ENCODE results near the gene SGTA. TPM values are rescaled to one million over a fixed set of nuclear protein-coding genes. Genes with fewer than 3 reads are reported as not detected.

The SGTA gene
- total and polyA plus RNA-seq, 2 experiments from 2014 or later, result 71.6 to 102 TPM

GRCh38 chr19:2780284-2780683 lies 2.8 kb downstream of the SGTA start:
- H3K4me1 ChIP-seq (ENCODE audit: insufficient read depth), result peaks cover 9% of the 10 kb centered on the region
- ATAC-seq (no peak), DNase-seq (ENCODE audit: low spot score) (no peak)
- Mint-ChIP-seq H3K4me3 (peak overlapping the region; percentile 5; the same call in 1 of the 3 replicates), H3K4me1 (peaks cover 18% of the 10 kb centered on the region), H3K27ac (no peak overlapping the region), H3K36me3 (ENCODE audit: low read depth) (peaks cover 30% of the 10 kb centered on the region), H3K9me3 (peaks cover 4% of the 10 kb centered on the region; the same call in 1 of the 3 replicates), H3K27me3 (ENCODE audit: insufficient read depth, low read depth, poor library complexity) (peaks cover 9% of the 10 kb centered on the region)
- H3K4me3 ChIP-seq, result no peak overlapping the region
- H3K27me3 ChIP-seq (ENCODE audit: insufficient read depth), result no peaks in the 10 kb centered on the region
- peaks cover 65% of the 10 kb centered on the region for H4K20me1 ChIP-seq (replicated peaks; ENCODE audit: insufficient read depth)
- no peak overlapping the region for H2AFZ ChIP-seq
- no peaks in the 10 kb centered on the region for H3K9me2 ChIP-seq (ENCODE audit: insufficient read depth)
- peaks cover 77% of the 10 kb centered on the region for H3K79me2 ChIP-seq (replicated peaks; ENCODE audit: insufficient read depth)
- TF ChIP-seq JUNB (IDR thresholded peaks at IDR 0.05; ENCODE audit: unreplicated experiment), result no peak
- no peak for TF ChIP-seq EZH2 (IDR thresholded peaks at IDR 0.05; ENCODE audit: low read depth, unreplicated experiment)
- TF ChIP-seq NANOG (IDR thresholded peaks at IDR 0.05; ENCODE audit: borderline replicate concordance), result no peak
- no peak for TF ChIP-seq CREB1 (CRISPR knock-in tag; IDR thresholded peaks at IDR 0.05; ENCODE audit: low read depth)
- TF ChIP-seq, protein P1, sequence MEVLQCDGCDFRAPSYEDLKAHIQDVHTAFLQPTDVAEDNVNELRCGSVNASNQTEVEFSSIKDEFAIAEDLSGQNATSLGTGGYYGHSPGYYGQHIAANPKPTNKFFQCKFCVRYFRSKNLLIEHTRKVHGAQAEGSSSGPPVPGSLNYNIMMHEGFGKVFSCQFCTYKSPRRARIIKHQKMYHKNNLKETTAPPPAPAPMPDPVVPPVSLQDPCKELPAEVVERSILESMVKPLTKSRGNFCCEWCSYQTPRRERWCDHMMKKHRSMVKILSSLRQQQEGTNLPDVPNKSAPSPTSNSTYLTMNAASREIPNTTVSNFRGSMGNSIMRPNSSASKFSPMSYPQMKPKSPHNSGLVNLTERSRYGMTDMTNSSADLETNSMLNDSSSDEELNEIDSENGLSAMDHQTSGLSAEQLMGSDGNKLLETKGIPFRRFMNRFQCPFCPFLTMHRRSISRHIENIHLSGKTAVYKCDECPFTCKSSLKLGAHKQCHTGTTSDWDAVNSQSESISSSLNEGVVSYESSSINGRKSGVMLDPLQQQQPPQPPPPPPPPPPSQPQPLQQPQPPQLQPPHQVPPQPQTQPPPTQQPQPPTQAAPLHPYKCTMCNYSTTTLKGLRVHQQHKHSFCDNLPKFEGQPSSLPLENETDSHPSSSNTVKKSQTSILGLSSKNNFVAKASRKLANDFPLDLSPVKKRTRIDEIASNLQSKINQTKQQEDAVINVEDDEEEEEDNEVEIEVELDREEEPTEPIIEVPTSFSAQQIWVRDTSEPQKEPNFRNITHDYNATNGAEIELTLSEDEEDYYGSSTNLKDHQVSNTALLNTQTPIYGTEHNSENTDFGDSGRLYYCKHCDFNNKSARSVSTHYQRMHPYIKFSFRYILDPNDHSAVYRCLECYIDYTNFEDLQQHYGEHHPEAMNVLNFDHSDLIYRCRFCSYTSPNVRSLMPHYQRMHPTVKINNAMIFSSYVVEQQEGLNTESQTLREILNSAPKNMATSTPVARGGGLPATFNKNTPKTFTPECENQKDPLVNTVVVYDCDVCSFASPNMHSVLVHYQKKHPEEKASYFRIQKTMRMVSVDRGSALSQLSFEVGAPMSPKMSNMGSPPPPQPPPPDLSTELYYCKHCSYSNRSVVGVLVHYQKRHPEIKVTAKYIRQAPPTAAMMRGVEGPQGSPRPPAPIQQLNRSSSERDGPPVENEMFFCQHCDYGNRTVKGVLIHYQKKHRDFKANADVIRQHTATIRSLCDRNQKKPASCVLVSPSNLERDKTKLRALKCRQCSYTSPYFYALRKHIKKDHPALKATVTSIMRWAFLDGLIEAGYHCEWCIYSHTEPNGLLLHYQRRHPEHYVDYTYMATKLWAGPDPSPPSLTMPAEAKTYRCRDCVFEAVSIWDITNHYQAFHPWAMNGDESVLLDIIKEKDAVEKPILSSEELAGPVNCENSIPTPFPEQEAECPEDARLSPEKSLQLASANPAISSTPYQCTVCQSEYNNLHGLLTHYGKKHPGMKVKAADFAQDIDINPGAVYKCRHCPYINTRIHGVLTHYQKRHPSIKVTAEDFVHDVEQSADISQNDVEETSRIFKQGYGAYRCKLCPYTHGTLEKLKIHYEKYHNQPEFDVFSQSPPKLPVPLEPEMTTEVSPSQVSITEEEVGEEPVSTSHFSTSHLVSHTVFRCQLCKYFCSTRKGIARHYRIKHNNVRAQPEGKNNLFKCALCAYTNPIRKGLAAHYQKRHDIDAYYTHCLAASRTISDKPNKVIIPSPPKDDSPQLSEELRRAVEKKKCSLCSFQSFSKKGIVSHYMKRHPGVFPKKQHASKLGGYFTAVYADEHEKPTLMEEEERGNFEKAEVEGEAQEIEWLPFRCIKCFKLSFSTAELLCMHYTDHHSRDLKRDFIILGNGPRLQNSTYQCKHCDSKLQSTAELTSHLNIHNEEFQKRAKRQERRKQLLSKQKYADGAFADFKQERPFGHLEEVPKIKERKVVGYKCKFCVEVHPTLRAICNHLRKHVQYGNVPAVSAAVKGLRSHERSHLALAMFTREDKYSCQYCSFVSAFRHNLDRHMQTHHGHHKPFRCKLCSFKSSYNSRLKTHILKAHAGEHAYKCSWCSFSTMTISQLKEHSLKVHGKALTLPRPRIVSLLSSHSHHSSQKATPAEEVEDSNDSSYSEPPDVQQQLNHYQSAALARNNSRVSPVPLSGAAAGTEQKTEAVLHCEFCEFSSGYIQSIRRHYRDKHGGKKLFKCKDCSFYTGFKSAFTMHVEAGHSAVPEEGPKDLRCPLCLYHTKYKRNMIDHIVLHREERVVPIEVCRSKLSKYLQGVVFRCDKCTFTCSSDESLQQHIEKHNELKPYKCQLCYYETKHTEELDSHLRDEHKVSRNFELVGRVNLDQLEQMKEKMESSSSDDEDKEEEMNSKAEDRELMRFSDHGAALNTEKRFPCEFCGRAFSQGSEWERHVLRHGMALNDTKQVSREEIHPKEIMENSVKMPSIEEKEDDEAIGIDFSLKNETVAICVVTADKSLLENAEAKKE (CRISPR knock-in tag; IDR thresholded peaks at IDR 0.05), result no peak
- TF ChIP-seq, protein P2, sequence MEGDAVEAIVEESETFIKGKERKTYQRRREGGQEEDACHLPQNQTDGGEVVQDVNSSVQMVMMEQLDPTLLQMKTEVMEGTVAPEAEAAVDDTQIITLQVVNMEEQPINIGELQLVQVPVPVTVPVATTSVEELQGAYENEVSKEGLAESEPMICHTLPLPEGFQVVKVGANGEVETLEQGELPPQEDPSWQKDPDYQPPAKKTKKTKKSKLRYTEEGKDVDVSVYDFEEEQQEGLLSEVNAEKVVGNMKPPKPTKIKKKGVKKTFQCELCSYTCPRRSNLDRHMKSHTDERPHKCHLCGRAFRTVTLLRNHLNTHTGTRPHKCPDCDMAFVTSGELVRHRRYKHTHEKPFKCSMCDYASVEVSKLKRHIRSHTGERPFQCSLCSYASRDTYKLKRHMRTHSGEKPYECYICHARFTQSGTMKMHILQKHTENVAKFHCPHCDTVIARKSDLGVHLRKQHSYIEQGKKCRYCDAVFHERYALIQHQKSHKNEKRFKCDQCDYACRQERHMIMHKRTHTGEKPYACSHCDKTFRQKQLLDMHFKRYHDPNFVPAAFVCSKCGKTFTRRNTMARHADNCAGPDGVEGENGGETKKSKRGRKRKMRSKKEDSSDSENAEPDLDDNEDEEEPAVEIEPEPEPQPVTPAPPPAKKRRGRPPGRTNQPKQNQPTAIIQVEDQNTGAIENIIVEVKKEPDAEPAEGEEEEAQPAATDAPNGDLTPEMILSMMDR (conservative IDR thresholded peaks at IDR 0.05; ENCODE audit: low read depth in 2 of 2), result no peak
- TF ChIP-seq REST (IDR thresholded peaks at IDR 0.05; ENCODE audit: unreplicated experiment), result no peak
- TF ChIP-seq ETS1 (IDR thresholded peaks at IDR 0.05), result no peak
- H3F3A ChIP-seq (replicated peaks; ENCODE audit: low read depth), result 0 out of 2 replicates have a peak, but pooled peaks cover 5% of the 10 kb centered on the region
- no peak overlapping the region for H3K4me2 ChIP-seq
- no peaks in the 10 kb centered on the region for H3K36me3 ChIP-seq (ENCODE audit: insufficient read depth)
- H3K27ac ChIP-seq (ENCODE audit: low read depth), result no peak overlapping the region
